ENCODE measurements around the gene ACTN3. TPM values are rescaled to one million over a fixed set of nuclear protein-coding genes. Genes with fewer than 3 reads are reported as not detected.

ACTN3 gene
- total RNA-seq, 1 experiment from 2014 or later, result not detected

GRCh38 chr11:66564984-66565383, 18.3 kb downstream of the ACTN3 start:
- intact Hi-C loops (cut with micrococcal nuclease), result no loop called here
- Histone ChIP-seq H3K9me2 (replicated peaks; ENCODE audit: low read length) (no peaks in the 10 kb centered on the region), H3K27ac (ENCODE audit: low read length) (no peak overlapping the region), H3K4me1 (ENCODE audit: insufficient read depth, low read length) (peaks cover 6% of the 10 kb centered on the region; the same call in 1 of the 2 replicates), H3K4me3 (ENCODE audit: low read length) (no peak overlapping the region), H3K79me2 (ENCODE audit: low read length) (no peaks in the 10 kb centered on the region), H4K20me1 (ENCODE audit: low read length) (no peaks in the 10 kb centered on the region), H3K4me2 (ENCODE audit: low read length) (no peak overlapping the region), H3K36me3 (ENCODE audit: low read depth, low read length) (no peaks in the 10 kb centered on the region), H3F3A (ENCODE audit: low read length, unreplicated experiment) (no peaks in the 10 kb centered on the region), H3K9me3 (ENCODE audit: low read length) (no peaks in the 10 kb centered on the region), H2AFZ (ENCODE audit: low read length) (no peak overlapping the region), H3K27me3 (ENCODE audit: low read length) (no peaks in the 10 kb centered on the region), H3K9ac (ENCODE audit: low read length) (no peak overlapping the region)
- no TSS peak for BruUV-seq (replicated peaks)
- DNase-seq, result no peak
- ChIA-PET POLR2A (ENCODE audit: unreplicated experiment) (no interaction called here), CTCF (no interaction called here)
- ATAC-seq, result no peak
- TF ChIP-seq, protein P1, sequence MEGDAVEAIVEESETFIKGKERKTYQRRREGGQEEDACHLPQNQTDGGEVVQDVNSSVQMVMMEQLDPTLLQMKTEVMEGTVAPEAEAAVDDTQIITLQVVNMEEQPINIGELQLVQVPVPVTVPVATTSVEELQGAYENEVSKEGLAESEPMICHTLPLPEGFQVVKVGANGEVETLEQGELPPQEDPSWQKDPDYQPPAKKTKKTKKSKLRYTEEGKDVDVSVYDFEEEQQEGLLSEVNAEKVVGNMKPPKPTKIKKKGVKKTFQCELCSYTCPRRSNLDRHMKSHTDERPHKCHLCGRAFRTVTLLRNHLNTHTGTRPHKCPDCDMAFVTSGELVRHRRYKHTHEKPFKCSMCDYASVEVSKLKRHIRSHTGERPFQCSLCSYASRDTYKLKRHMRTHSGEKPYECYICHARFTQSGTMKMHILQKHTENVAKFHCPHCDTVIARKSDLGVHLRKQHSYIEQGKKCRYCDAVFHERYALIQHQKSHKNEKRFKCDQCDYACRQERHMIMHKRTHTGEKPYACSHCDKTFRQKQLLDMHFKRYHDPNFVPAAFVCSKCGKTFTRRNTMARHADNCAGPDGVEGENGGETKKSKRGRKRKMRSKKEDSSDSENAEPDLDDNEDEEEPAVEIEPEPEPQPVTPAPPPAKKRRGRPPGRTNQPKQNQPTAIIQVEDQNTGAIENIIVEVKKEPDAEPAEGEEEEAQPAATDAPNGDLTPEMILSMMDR (conservative IDR thresholded peaks at IDR 0.05; ENCODE audit: low read depth, low read length), result no peak
- TF ChIP-seq EZH2phosphoT487 (IDR thresholded peaks at IDR 0.05; ENCODE audit: borderline replicate concordance, low read length), result no peak
- TF ChIP-seq EZH2 (IDR thresholded peaks at IDR 0.05; ENCODE audit: low read length, unreplicated experiment), result no peak

GRCh38 chr11:66566221-66566620, 19.5 kb downstream of the ACTN3 start:
- no peak overlapping the region for H2AFZ ChIP-seq (ENCODE audit: low read length)
- ChIA-PET CTCF (no interaction called here), POLR2A (ENCODE audit: unreplicated experiment) (no interaction called here)
- H3K9me2 ChIP-seq (replicated peaks; ENCODE audit: low read length), result no peaks in the 10 kb centered on the region
- no peaks in the 10 kb centered on the region for H4K20me1 ChIP-seq (ENCODE audit: low read length)
- DNase-seq (no peak), ATAC-seq (no peak)
- peaks cover 6% of the 10 kb centered on the region; the same call in 1 of the 2 replicates for H3K4me1 ChIP-seq (ENCODE audit: insufficient read depth, low read length)
- no peaks in the 10 kb centered on the region for H3K79me2 ChIP-seq (ENCODE audit: low read length)
- H3K4me2 ChIP-seq (ENCODE audit: low read length), result no peak overlapping the region
- no peaks in the 10 kb centered on the region for H3K27me3 ChIP-seq (ENCODE audit: low read length)
- no peak overlapping the region for H3K9ac ChIP-seq (ENCODE audit: low read length)
- no peak overlapping the region for H3K27ac ChIP-seq (ENCODE audit: low read length)
- intact Hi-C loops (cut with micrococcal nuclease), result no loop called here
- no peak overlapping the region for H3K4me3 ChIP-seq (ENCODE audit: low read length)
- no peaks in the 10 kb centered on the region for H3F3A ChIP-seq (ENCODE audit: low read length, unreplicated experiment)
- H3K9me3 ChIP-seq (ENCODE audit: low read length), result no peaks in the 10 kb centered on the region
- TF ChIP-seq, protein P1 (conservative IDR thresholded peaks at IDR 0.05; ENCODE audit: low read depth, low read length), result no peak
- no peak for TF ChIP-seq EZH2 (IDR thresholded peaks at IDR 0.05; ENCODE audit: low read length, unreplicated experiment)
- no peak for TF ChIP-seq EZH2phosphoT487 (IDR thresholded peaks at IDR 0.05; ENCODE audit: borderline replicate concordance, low read length)
- no peaks in the 10 kb centered on the region for H3K36me3 ChIP-seq (ENCODE audit: low read depth, low read length)
- BruUV-seq (replicated peaks), result no TSS peak

DNA sequence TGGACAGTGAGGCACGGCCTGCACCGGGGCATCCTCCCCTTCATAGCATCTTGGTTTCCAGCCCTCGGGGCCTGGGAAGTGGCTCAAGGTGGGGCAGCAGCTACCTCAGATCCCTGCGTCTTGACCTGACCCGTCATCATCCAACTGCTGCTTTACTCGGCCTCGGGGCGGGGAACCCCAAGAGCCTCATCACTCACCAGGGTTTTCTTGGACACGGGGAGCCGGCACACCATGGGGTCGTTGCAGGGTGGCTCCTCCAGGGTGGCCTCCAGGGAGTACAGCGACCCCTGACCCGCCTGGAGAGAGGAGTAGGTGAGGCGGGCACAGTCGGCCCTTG, 21.1 kb downstream of the ACTN3 start:
- peak overlapping the region; percentile 76 for H3K4me2 ChIP-seq (ENCODE audit: low read length)
- H3K27ac ChIP-seq (ENCODE audit: low read length), result no peak overlapping the region
- H3K4me1 ChIP-seq (ENCODE audit: insufficient read depth, low read length), result peaks cover 6% of the 10 kb centered on the region; the same call in 1 of the 2 replicates
- no peaks in the 10 kb centered on the region for H3K9me2 ChIP-seq (replicated peaks; ENCODE audit: low read length)
- BruUV-seq (replicated peaks), result TSS peak; percentile 51
- H3K9ac ChIP-seq (ENCODE audit: low read length), result no peak overlapping the region
- H2AFZ ChIP-seq (ENCODE audit: low read length), result no peak overlapping the region
- CTCF ChIA-PET, result no interaction called here
- TF ChIP-seq, protein P1 (conservative IDR thresholded peaks at IDR 0.05; ENCODE audit: low read depth, low read length), result no peak
- no peak for TF ChIP-seq EZH2 (IDR thresholded peaks at IDR 0.05; ENCODE audit: low read length, unreplicated experiment)
- TF ChIP-seq EZH2phosphoT487 (IDR thresholded peaks at IDR 0.05; ENCODE audit: borderline replicate concordance, low read length), result no peak
- H3K36me3 ChIP-seq (ENCODE audit: low read depth, low read length), result no peaks in the 10 kb centered on the region
- H3K79me2 ChIP-seq (ENCODE audit: low read length), result no peaks in the 10 kb centered on the region
- no peaks in the 10 kb centered on the region for H3K9me3 ChIP-seq (ENCODE audit: low read length)
- no peaks in the 10 kb centered on the region for H3K27me3 ChIP-seq (ENCODE audit: low read length)
- POLR2A ChIA-PET (ENCODE audit: unreplicated experiment), result no interaction called here
- ATAC-seq, result no peak
- no peaks in the 10 kb centered on the region for H3F3A ChIP-seq (ENCODE audit: low read length, unreplicated experiment)
- intact Hi-C loops (cut with micrococcal nuclease), result no loop called here
- no peak for DNase-seq
- H3K4me3 ChIP-seq (ENCODE audit: low read length), result peak overlapping the region; percentile 56; the same call in 1 of the 2 replicates
- no peaks in the 10 kb centered on the region for H4K20me1 ChIP-seq (ENCODE audit: low read length)

All from PC-3 (cell line).